DND-41 (cell line): ENCODE results near the gene FOCAD.

Source experiments
- ATAC-seq: fragments of 200-7000 bp; cut with Tn5 transposase; 3 replicates; pipeline ENCODE4 v1.9.1; 2021; ENCODE audit warnings: low read depth; ENCODE audit not compliant: insufficient read depth
- DNase-seq: peaks from one replicate; pipeline ENCODE4 v3.0.0-alpha.2; 2020
- H2AFZ ChIP-seq: 2 replicates; pipeline ENCODE4 v1.6.0; 2012; ENCODE audit warnings: low read depth, low read length
- H3K27ac ChIP-seq: 2 replicates; pipeline ENCODE4 v1.5.1; 2012; ENCODE audit warnings: low read length, inconsistent platforms
- H3K27me3 ChIP-seq: fragments of 200-600 bp; sonication (generic); 2 replicates; pipeline ENCODE4 v1.6.0; 2012; ENCODE audit warnings: low read length, mild to moderate bottlenecking, inconsistent platforms; ENCODE audit not compliant: insufficient read depth, poor library complexity
- H3K36me3 ChIP-seq: 2 replicates; pipeline ENCODE4 v1.5.1; 2012; ENCODE audit warnings: low read length, inconsistent platforms; ENCODE audit not compliant: insufficient read depth
- H3K4me1 ChIP-seq: 2 replicates; pipeline ENCODE4 v1.5.1; 2012; ENCODE audit warnings: mild to moderate bottlenecking, low read length; ENCODE audit not compliant: insufficient read depth
- H3K4me2 ChIP-seq: 2 replicates; pipeline ENCODE4 v1.6.0; 2012; ENCODE audit warnings: mild to moderate bottlenecking, moderate library complexity, low read length, inconsistent platforms; ENCODE audit not compliant: insufficient read depth
- H3K4me3 ChIP-seq, 2 experiments: fragments of 200-600 bp in 1 of 2; shearing (Covaris generic) in 1 of 2; 2 replicates each; pipeline ENCODE4 v1.5.1; 2012 to 2016; ENCODE audit warnings: inconsistent platforms in 2 of 2, low read length in 2 of 2, mild to moderate bottlenecking in 2 of 2, low read depth in 1 of 2, moderate library complexity in 1 of 2
- H3K79me2 ChIP-seq: 2 replicates; pipeline ENCODE4 v1.6.0; 2012; ENCODE audit warnings: low read length, inconsistent platforms; ENCODE audit not compliant: insufficient read depth
- H3K9ac ChIP-seq: 2 replicates; pipeline ENCODE4 v1.6.0; 2012; ENCODE audit warnings: low read depth, mild to moderate bottlenecking, inconsistent platforms, low read length, moderate library complexity
- H3K9me3 ChIP-seq: 2 replicates; pipeline ENCODE4 v1.5.1; 2012; ENCODE audit warnings: low read length, moderate library complexity, mild to moderate bottlenecking, inconsistent platforms; ENCODE audit not compliant: insufficient read depth, severe bottlenecking
- H4K20me1 ChIP-seq: 2 replicates; pipeline ENCODE4 v1.6.0; 2012; ENCODE audit warnings: low read length; ENCODE audit not compliant: insufficient read depth
- EZH2 ChIP-seq: IDR thresholded peaks from 3 replicates; pipeline ENCODE4 v1.6.1; 2012; ENCODE audit warnings: borderline replicate concordance, low read depth, mild to moderate bottlenecking, moderate library complexity, low read length, inconsistent platforms; ENCODE audit not compliant: severe bottlenecking
- TF ChIP-seq, protein P1 (sequence below): IDR thresholded peaks from 2 replicates; pipeline ENCODE4 v1.5.1; 2012; ENCODE audit warnings: borderline replicate concordance, low read length, moderate library complexity, mild to moderate bottlenecking; ENCODE audit not compliant: poor library complexity, severe bottlenecking; ENCODE audit errors: extremely low read depth

Gene FOCAD

DNA sequence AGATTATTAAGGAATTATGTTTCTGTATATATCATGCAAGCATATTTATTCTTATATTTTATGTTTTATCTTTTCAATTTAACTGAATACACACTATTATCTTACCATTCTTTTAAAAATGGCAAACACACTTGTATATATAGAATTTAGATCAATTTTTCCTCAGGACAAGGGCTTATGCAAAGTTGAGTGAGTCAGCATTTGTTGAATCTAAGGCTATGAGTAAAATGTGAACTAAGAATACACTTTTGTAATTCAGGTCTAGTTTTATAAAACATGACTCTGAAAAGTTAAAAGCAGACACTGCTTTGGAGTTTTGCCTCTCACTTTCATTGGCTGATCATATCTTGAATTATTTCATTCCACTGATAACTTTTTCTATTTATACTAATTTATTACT, 127.8 kb downstream of the FOCAD start:
- no peaks in the 10 kb centered on the region for H3K4me1 ChIP-seq
- no peak for DNase-seq

DNA sequence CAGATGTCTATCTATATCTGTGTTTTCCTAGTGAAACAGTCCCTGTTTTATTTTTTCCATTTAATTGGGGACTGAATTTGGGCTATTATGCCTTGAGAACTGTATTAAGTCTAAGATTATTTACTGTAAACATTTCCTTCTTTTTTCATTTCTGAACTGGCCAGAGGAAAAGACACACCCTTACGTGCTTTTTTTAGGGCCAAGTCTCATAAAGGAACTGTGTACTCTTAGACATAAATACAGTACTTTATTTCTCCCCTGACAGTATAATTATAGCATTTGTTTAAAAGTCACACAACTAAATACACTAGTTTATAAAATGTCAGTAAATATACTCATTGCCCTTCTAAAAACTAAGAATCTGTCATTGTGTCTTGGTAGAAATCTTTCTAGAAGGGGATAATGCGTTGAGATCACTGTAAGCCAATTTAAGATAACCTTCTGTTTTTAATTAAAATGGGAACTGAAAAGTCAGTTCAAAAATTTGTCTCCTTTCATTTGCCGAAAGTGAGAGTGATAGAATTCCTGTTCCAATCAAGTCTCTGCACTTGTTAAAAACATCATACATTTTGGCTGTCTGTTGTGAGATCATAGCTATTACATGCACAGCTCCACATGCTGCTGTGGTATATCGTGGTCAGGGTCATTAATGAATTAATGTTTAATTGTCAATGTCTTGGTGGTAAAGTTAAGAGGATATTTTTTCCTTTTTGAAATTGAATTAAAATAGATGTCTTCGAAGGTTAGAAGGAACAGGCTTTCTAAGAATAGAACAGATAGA, 132.1 kb downstream of the FOCAD start:
- H3K9me3 ChIP-seq: no peaks in the 10 kb centered on the region
- H3K4me3 ChIP-seq: no peak overlapping the region
- TF ChIP-seq EZH2: no peak
- TF ChIP-seq, protein P1, sequence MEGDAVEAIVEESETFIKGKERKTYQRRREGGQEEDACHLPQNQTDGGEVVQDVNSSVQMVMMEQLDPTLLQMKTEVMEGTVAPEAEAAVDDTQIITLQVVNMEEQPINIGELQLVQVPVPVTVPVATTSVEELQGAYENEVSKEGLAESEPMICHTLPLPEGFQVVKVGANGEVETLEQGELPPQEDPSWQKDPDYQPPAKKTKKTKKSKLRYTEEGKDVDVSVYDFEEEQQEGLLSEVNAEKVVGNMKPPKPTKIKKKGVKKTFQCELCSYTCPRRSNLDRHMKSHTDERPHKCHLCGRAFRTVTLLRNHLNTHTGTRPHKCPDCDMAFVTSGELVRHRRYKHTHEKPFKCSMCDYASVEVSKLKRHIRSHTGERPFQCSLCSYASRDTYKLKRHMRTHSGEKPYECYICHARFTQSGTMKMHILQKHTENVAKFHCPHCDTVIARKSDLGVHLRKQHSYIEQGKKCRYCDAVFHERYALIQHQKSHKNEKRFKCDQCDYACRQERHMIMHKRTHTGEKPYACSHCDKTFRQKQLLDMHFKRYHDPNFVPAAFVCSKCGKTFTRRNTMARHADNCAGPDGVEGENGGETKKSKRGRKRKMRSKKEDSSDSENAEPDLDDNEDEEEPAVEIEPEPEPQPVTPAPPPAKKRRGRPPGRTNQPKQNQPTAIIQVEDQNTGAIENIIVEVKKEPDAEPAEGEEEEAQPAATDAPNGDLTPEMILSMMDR: no peak
- ATAC-seq (no peak), DNase-seq (no peak)
- H3K36me3 ChIP-seq: peaks cover 5% of the 10 kb centered on the region; the same call in 1 of the 2 replicates
- no peaks in the 10 kb centered on the region for H3K4me1 ChIP-seq
- H3K27ac ChIP-seq: no peak overlapping the region
- no peaks in the 10 kb centered on the region for H4K20me1 ChIP-seq
- no peaks in the 10 kb centered on the region for H3K79me2 ChIP-seq
- no peak overlapping the region for H2AFZ ChIP-seq
- H3K9ac ChIP-seq: no peak overlapping the region
- H3K27me3 ChIP-seq: no peaks in the 10 kb centered on the region
- H3K4me2 ChIP-seq: no peak overlapping the region

More for the DNA sequence above, 127.8 kb downstream of the FOCAD start:
- Histone ChIP-seq H2AFZ (no peak overlapping the region), H3K9me3 (no peaks in the 10 kb centered on the region), H3K27ac (no peak overlapping the region), H3K4me2 (no peak overlapping the region), H3K36me3 (no peaks in the 10 kb centered on the region), H4K20me1 (no peaks in the 10 kb centered on the region), H3K79me2 (no peaks in the 10 kb centered on the region), H3K9ac (no peak overlapping the region), H3K27me3 (no peaks in the 10 kb centered on the region), H3K4me3 (no peak overlapping the region)
- no peak for ATAC-seq
- TF ChIP-seq, protein P1: no peak
- TF ChIP-seq EZH2: no peak

DNA sequence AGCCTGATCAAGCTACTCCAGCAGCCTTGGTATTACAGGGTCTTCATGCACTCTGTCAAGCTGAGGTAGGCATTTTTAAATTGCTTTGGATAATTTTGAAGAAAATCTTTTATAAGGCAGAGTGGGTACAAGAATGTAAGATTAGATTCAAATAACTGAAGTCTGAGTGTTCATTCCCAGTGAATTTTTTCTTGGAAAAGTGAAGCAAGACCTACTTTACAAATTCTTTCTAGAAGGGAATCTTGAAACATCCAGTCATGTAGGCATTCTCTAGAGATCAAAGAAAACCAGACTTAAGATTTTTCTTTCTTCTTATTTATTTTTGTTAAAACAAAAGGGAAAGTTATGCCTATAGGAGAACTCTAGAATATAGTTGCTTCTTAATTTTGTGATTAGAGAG, 139.0 kb downstream of the FOCAD start:
- DNase-seq (no peak), ATAC-seq (no peak)
- TF ChIP-seq EZH2: no peak
- TF ChIP-seq, protein P1: no peak
- no peaks in the 10 kb centered on the region for H3K4me1 ChIP-seq
- no peaks in the 10 kb centered on the region for H3K79me2 ChIP-seq
- H3K9ac ChIP-seq: no peak overlapping the region
- no peaks in the 10 kb centered on the region for H3K27me3 ChIP-seq
- no peak overlapping the region for H3K4me3 ChIP-seq
- H3K9me3 ChIP-seq: no peaks in the 10 kb centered on the region
- no peaks in the 10 kb centered on the region for H4K20me1 ChIP-seq
- H3K36me3 ChIP-seq: peaks cover 8% of the 10 kb centered on the region; the same call in 1 of the 2 replicates
- H3K27ac ChIP-seq: no peak overlapping the region
- H2AFZ ChIP-seq: no peak overlapping the region
- no peak overlapping the region for H3K4me2 ChIP-seq
